GM18951 (cell line): ENCODE data around the gene MFSD12.

Source experiments
- POLR2A ChIP-seq: IDR thresholded peaks from 4 replicates; pipeline ENCODE4 v1.6.1; 2011; ENCODE audit warnings: mild to moderate bottlenecking; ENCODE audit not compliant: insufficient read length, insufficient read depth; ENCODE audit errors: extremely low read depth
- in situ Hi-C: fragments of 300-500 bp; cut with MboI; formaldehyde crosslinking; loops from one replicate; pipeline ENCODE4 v1.12.0; 2022; ENCODE audit warnings: low sequenced_read_pairs, mixed read lengths, inconsistent platforms; ENCODE audit not compliant: unreplicated experiment

The MFSD12 gene

DNA sequence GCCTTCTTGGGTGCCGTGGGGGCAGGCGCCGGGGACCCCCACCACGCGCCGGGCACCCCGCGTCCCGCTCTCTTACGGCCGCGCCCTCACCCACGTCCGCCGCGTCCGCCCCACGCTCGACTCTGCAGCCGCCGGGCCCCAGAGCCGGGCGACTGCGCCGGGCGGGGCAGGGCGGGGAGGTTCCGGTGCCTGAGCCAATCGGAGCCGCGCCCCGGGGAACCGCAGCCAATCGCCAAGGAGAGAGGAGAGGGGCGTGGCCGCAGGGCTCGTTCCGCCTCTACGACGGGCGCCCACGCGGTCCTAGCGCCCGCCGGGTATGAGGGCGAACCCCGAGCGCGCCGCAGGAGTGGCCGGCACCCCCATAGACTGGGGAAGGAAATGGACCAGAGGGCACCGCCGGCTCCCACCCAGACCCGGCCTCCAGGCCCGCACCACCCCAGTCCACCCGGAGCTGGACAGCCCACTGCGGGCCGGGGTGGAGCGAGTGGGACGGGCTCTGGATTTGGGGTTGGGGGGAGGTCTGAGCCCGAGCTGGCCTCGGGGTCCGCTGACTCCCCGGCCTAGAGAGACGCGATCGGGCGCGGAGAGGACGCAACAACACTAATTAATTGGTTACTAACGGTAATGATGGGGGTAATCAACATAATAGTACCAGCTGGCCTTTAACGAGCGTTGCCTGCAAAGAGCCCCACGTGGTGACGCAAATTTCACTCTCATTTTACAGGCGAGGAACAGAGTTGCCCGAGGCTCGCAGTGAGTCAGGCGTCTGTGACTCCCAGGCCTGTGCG, at the start of gene MFSD12:
MFSD12 (minus strand) TSS at position 126 of the 788 bp plus-strand sequence. CDS start 183 bp downstream, outside the sequence.
- in situ Hi-C loops: no loop called here
- peak; percentile 86 for TF ChIP-seq POLR2A

DNA sequence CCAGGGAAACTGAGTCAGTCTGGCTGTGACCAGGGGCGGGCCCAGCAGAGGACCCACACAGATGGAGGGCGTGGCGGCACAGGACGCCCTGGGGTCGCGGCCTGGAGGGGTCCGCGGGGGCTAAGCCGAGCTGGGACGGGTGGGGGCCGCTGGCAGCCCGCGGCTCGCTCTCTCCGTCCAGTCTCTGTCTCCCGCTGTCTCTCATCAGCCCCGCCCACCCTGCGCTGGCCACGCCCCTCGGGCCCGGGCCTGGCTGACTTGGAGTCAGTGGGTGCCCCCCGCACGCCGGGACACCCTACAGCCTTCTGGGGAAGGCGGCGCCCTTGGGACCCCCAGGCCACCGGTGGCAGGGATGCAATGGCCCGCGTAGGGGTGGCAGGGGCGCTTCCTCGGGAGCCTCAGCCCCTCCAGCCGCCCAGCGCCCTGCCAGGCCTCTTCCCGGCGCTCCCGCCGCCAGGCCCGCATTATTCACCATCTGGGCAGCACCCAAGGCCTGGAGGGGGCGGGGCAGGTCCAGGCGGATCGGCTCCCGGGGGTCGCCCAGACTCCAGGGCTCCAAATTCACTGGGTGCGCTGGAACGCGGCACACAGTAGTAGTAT, 49.4 kb upstream of the MFSD12 start, which contains the start of gene TBXA2R:
TBXA2R (minus strand) TSS at position 186 of the 600 bp plus-strand sequence. CDS start 6,241 bp downstream, outside the sequence.
- in situ Hi-C loops: no loop called here
- TF ChIP-seq POLR2A: no peak

DNA sequence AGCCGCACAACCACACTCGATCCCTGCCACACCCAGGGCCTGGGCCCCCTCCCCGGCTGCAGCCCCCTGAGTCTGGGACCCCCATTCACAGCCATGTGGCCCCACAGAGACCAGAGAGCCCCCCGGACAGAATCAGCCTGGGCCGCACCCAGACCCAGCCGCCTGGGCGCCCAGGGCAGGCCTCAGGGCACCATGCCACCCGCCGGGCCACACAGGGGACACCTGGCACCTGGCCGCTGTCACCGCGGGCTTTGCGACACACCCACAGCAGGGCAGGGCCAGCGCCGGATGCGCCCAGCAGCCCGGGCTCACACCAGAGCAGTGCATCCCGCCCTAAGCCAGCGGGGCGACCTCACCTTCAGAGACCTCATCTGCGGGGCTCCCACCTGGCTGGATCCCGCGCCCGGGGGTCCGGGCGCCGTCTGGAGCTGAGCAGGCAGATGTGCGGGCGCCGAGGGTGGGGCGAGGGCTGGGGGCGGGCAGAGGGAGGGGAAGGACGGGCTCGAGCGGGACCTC, 48.8 kb upstream of the MFSD12 start:
- no peak for TF ChIP-seq POLR2A
- in situ Hi-C loops: no loop called here

DNA sequence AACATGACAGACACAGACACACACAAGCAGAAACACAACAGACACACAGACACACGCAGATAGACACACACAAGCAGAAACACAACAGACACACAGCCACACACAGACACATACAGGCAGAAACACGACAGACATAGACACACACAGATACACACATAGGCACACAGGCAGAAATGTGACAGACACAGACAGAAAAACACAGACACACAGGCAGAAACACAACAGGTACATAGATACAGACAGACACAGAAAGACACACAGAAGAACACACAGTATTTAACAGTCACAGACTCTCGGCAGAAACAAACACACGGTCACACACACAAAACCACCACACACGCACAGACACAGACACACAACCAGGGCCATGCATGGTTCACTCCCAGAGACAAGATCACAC, 48.4 kb upstream of the MFSD12 start:
- no peak for TF ChIP-seq POLR2A
- in situ Hi-C loops: no loop called here

DNA sequence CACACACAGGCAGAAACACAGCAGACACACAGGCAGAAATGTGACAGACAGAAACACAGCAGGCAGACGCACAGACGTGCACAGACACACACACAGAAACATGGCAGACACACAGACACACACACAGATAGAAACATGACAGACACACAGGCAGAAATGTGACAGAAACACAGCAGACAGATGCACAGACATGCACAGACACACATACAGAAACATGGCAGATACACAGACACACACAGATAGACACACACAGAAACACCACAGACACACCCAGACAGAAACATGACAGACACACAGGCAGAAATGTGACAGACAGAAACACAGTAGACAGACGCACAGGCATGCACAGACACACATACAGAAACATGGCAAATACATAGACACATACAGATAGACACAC, 48.0 kb upstream of the MFSD12 start:
- no peak for TF ChIP-seq POLR2A
- in situ Hi-C loops: no loop called here

- TF ChIP-seq POLR2A: no peak
- in situ Hi-C loops: no loop called here
These were observed 47.6 kb upstream of the MFSD12 start for GRCh38 chr19:3604987-3605343.

- no peak for TF ChIP-seq POLR2A
- in situ Hi-C loops: no loop called here
These were observed 47.0 kb upstream of the MFSD12 start for GRCh38 chr19:3604227-3604986.

- in situ Hi-C loops: no loop called here
- no peak for TF ChIP-seq POLR2A
These were observed 45.9 kb upstream of the MFSD12 start for GRCh38 chr19:3603121-3603811.

- no peak for TF ChIP-seq POLR2A
- in situ Hi-C loops: no loop called here
These were observed 43.6 kb upstream of the MFSD12 start for GRCh38 chr19:3601021-3601420.

DNA sequence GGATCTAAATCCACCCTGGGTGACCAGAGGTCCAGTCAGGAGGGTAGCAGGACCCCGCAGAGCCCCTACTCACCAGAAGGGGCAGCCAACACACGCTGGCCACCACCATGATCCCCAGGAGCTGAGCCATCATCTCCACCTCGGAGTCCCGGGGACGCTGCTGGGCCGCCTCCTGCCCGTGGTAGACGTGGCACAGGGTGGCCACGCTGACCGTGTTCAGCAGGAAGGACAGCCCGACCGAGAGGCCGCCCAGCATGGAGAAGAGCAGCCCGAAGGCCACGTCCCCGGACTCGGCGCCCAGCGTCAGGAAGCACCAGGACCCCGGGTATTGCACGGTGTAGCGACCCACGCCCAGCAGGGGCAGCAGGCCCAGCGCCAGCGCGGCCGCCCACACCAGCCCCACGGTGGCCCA, 42.4 kb upstream of the MFSD12 start:
- no peak for TF ChIP-seq POLR2A
- in situ Hi-C loops: no loop called here

DNA sequence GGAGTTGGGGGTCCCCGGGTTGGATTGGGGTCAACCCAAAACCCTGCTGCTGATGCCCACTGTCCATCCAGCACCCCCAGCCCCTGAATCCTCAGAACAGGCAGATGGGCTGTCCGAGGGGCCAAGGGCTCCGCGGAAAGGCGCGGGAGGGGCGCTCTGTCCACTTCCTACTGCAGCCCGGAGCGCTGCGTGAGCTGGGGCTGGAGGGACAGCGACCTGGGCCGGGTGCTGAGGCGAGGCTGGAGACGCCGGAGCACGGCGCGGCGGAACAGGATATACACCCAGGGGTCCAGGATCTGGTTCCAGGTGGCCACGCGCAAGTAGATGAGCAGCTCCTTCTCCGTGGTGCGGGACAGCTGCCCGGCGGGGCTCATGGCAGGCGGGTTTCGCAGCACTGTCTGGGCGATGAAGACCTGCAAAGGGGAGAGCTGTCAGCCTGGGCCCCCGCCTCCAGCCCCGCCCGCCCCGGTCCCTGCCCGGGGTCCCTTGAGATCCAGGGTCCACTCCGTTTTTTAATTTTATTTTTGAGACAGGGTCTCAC, 38.2 kb upstream of the MFSD12 start:
- in situ Hi-C loops: no loop called here
- TF ChIP-seq POLR2A: no peak

DNA sequence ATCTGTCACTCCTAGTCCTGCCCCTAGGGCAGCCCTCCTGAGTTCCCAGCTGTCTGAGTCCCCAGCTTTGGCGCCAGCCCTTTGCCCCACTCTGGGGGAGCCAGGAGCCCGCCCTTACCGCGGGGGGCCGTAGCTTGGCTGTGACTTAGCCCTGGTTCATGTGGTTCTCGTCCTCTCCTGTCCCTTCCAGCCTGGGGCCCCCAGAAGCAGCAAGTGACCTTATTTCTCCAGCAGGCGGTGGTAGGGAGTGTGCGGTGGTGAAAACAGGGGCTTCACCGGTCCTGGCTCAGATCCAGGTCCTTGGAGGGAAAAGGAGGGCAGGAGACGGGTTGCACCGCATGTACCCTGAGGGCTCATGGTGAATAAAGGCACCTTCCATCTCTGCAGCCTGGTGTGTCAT, 35.8 kb upstream of the MFSD12 start:
- in situ Hi-C loops: no loop called here
- TF ChIP-seq POLR2A: no peak
